H1 (cell line): ENCODE results near the gene TAF3. TPM values are rescaled to one million over a fixed set of nuclear protein-coding genes. Genes with fewer than 3 reads are reported as not detected.

Experiments
- CTCF ChIA-PET: fragments of 300-600 bp; sonication (Branson Sonifier 250); formaldehyde crosslinking; loops from one replicate; lab custom pipeline; 2021; ENCODE audit not compliant: partially characterized antibody; lab: Charles Lee
- POLR2A ChIA-PET: fragments of 300-600 bp; sonication (Branson Sonifier 250); formaldehyde crosslinking; loops from one replicate; lab custom pipeline; 2021; ENCODE audit warnings: inconsistent platforms; ENCODE audit not compliant: partially characterized antibody; lab: Charles Lee
- DNase-seq, 2 experiments: peaks; one replicate each; pipeline versions ENCODE4 v3.0.0 to v3.0.0-alpha.2; 2010 to 2022; ENCODE audit warnings: low spot score in 2 of 2, low read depth in 1 of 2, mixed read lengths in 1 of 2
- FAIRE-seq: peaks from 2 replicates; lab custom pipeline; 2011; peaks lifted over from hg19 to GRCh38; lab: Jason Lieb, UNC
- H2AFZ ChIP-seq: 2 replicates; pipeline ENCODE4 v1.8.1; 2012; ENCODE audit warnings: low read length, inconsistent platforms
- H2AK5ac ChIP-seq: 2 replicates; pipeline ENCODE4 v1.6.1; 2013; ENCODE audit warnings: low read depth, low read length
- H2BK120ac ChIP-seq: replicated peaks from 2 replicates; pipeline ENCODE3; 2013; ENCODE audit warnings: low read depth, low read length, inconsistent platforms
- H2BK12ac ChIP-seq: 2 replicates; pipeline ENCODE4 v1.6.1; 2013; ENCODE audit warnings: low read depth, low read length
- H2BK15ac ChIP-seq: 2 replicates; pipeline ENCODE4 v1.6.1; 2013; ENCODE audit warnings: low read length
- H2BK20ac ChIP-seq: 2 replicates; pipeline ENCODE4 v1.6.1; 2013; ENCODE audit warnings: low read length
- H2BK5ac ChIP-seq: 2 replicates; pipeline ENCODE4 v1.6.1; 2013; ENCODE audit warnings: low read depth, low read length
- H3K14ac ChIP-seq: 2 replicates; pipeline ENCODE4 v1.6.1; 2013; ENCODE audit warnings: inconsistent platforms; ENCODE audit not compliant: insufficient read length
- H3K18ac ChIP-seq: 2 replicates; pipeline ENCODE4 v1.6.1; 2013; ENCODE audit warnings: low read length; ENCODE audit errors: extremely low read depth
- H3K23ac ChIP-seq: 2 replicates; pipeline ENCODE4 v1.6.1; 2013; ENCODE audit warnings: inconsistent platforms; ENCODE audit not compliant: insufficient read length
- H3K23me2 ChIP-seq: 2 replicates; pipeline ENCODE4 v1.6.1; 2013; ENCODE audit warnings: low read depth, low read length
- H3K27ac ChIP-seq: 2 replicates; pipeline ENCODE4 v1.6.1; 2011; ENCODE audit warnings: low read depth, low read length, inconsistent platforms
- H3K27me3 ChIP-seq, 4 experiments: replicated peaks in 1 of 4; 1 replicate in 1 of 4; 2 replicates in 3 of 4; pipeline versions ENCODE4 v1.6.1 to v1.8.1; 2011 to 2013; ENCODE audit warnings: low read length in 3 of 4, mild to moderate bottlenecking in 3 of 4, inconsistent platforms in 2 of 4, mixed read lengths in 2 of 4, moderate library complexity in 1 of 4; ENCODE audit not compliant: control insufficient read depth in 3 of 4, insufficient read depth in 3 of 4; ENCODE audit errors: extremely low read depth in 1 of 4
- H3K36me3 ChIP-seq, 4 experiments: 2 replicates each; pipeline versions ENCODE4 v1.6.1 to v1.8.1; 2011 to 2013; ENCODE audit warnings: mild to moderate bottlenecking in 4 of 4, low read length in 3 of 4, moderate library complexity in 2 of 4, control low read depth in 1 of 4, inconsistent platforms in 1 of 4; ENCODE audit not compliant: insufficient read depth in 4 of 4, control insufficient read depth in 2 of 4
- H3K4ac ChIP-seq: replicated peaks from 2 replicates; pipeline ENCODE3; 2013; ENCODE audit warnings: low read length, low read depth, mixed read lengths, inconsistent platforms; ENCODE audit not compliant: insufficient read length
- H3K4me1 ChIP-seq, 4 experiments: replicated peaks in 1 of 4; 1 replicate in 1 of 4; 2 replicates in 3 of 4; pipeline versions ENCODE4 v1.6.1 to v1.8.1; 2011 to 2013; ENCODE audit warnings: low read length in 3 of 4, inconsistent platforms in 2 of 4, mixed read lengths in 1 of 4; ENCODE audit not compliant: insufficient read depth in 4 of 4, control insufficient read depth in 3 of 4
- H3K4me2 ChIP-seq, 2 experiments: 2 replicates each; pipeline versions ENCODE4 v1.6.1 to v1.8.1; 2011 to 2013; ENCODE audit warnings: low read depth in 2 of 2, low read length in 2 of 2, control low read depth in 1 of 2, inconsistent platforms in 1 of 2, mild to moderate bottlenecking in 1 of 2; ENCODE audit not compliant: insufficient read depth in 1 of 2
- H3K4me3 ChIP-seq, 4 experiments: fragments of 200-600, 300-600 bp in 1 of 4; sonication (generic), shearing (Covaris generic), sonication (Bioruptor Twin) in 1 of 4; 2 replicates each; pipeline versions ENCODE4 v1.5.1 to v1.8.1; 2011 to 2016; ENCODE audit warnings: low read length in 4 of 4, low read depth in 3 of 4, control low read depth in 2 of 4, inconsistent platforms in 2 of 4, mild to moderate bottlenecking in 2 of 4, mixed read lengths in 1 of 4, moderate library complexity in 1 of 4; ENCODE audit not compliant: insufficient read depth in 2 of 4; ENCODE audit errors: extremely low read depth in 1 of 4
- H3K56ac ChIP-seq: replicated peaks from 2 replicates; pipeline ENCODE3; 2013; ENCODE audit warnings: low read depth, mild to moderate bottlenecking, mixed read lengths, low read length, inconsistent platforms; ENCODE audit not compliant: insufficient read length
- H3K79me1 ChIP-seq: 2 replicates; pipeline ENCODE4 v1.6.1; 2013; ENCODE audit warnings: low read depth, low read length, control low read depth
- H3K79me2 ChIP-seq, 2 experiments: 2 replicates each; pipeline versions ENCODE4 v1.6.1 to v1.8.1; 2012 to 2013; ENCODE audit warnings: low read length in 2 of 2, mild to moderate bottlenecking in 2 of 2, inconsistent platforms in 1 of 2; ENCODE audit not compliant: insufficient read depth in 2 of 2, control insufficient read depth in 1 of 2
- H3K9ac ChIP-seq, 4 experiments: replicated peaks in 1 of 4; 1 replicate in 1 of 4; 2 replicates in 3 of 4; pipeline versions ENCODE4 v1.6.1 to v1.8.1; 2011 to 2013; ENCODE audit warnings: low read depth in 3 of 4, low read length in 3 of 4, control low read depth in 2 of 4, mild to moderate bottlenecking in 2 of 4, moderate library complexity in 2 of 4, inconsistent platforms in 1 of 4; ENCODE audit errors: extremely low read depth in 1 of 4
- H3K9me3 ChIP-seq, 2 experiments: 2 replicates each; pipeline versions ENCODE4 v1.6.1 to v1.8.1; 2012 to 2013; ENCODE audit warnings: mild to moderate bottlenecking in 2 of 2, moderate library complexity in 2 of 2, control low read depth in 1 of 2, inconsistent platforms in 1 of 2, low read depth in 1 of 2, low read length in 1 of 2, mixed read lengths in 1 of 2; ENCODE audit not compliant: insufficient read depth in 2 of 2
- H4K20me1 ChIP-seq, 2 experiments: replicated peaks in 1 of 2; 2 replicates each; pipeline versions ENCODE3 to v1.8.1; 2011 to 2013; ENCODE audit warnings: inconsistent platforms in 2 of 2, low read length in 2 of 2, mild to moderate bottlenecking in 1 of 2; ENCODE audit not compliant: insufficient read depth in 2 of 2, control insufficient read depth in 1 of 2
- H4K5ac ChIP-seq: 2 replicates; pipeline ENCODE4 v1.6.1; 2013; ENCODE audit warnings: low read length, low read depth, mixed read lengths, inconsistent platforms; ENCODE audit not compliant: insufficient read length
- H4K8ac ChIP-seq: 2 replicates; pipeline ENCODE4 v1.8.0; 2013; ENCODE audit warnings: mild to moderate bottlenecking, moderate library complexity, low read length, inconsistent platforms; ENCODE audit not compliant: insufficient read depth; ENCODE audit errors: extremely low read depth
- H4K91ac ChIP-seq: replicated peaks from 2 replicates; pipeline ENCODE3; 2013; ENCODE audit warnings: low read length, mixed read lengths, inconsistent platforms; ENCODE audit not compliant: insufficient read length
- BRCA1 ChIP-seq: IDR thresholded peaks from 2 replicates; pipeline ENCODE4 v1.6.1; 2012; ENCODE audit warnings: low read depth, low read length, improper control_type of control experiment
- TEAD4 ChIP-seq: IDR thresholded peaks from 2 replicates; pipeline ENCODE4 v1.6.1; 2012; ENCODE audit warnings: low read depth, low read length, inconsistent platforms, mixed read lengths
- WGBS, 2 experiments: shearing (Covaris generic) in 1 of 2; methylation state at CpG; one replicate each; pipeline versions ENCODE4 v1.1.6 to v1.1.7; 2013 to 2015; ENCODE audit warnings: low lambda C conversion rate in 2 of 2, mixed read lengths in 2 of 2, inconsistent platforms in 1 of 2, low coverage in 1 of 2, missing lambda C conversion rate in 1 of 2; ENCODE audit not compliant: insufficient replicate concordance in 2 of 2, insufficient coverage in 1 of 2, insufficient read length in 1 of 2; ENCODE audit errors: extremely low coverage in 1 of 2, missing lambda C conversion rate in 1 of 2; 5-methylcytosine and 5-hydroxymethylcytosine counted together
- polyA plus RNA-seq, 7 experiments: library from polyadenylated mRNA; depleted of rRNA in 3 of 7; stranded (reverse) in 5 of 7; unstranded in 2 of 7; fragments of >200 nt in 5 of 7; fragments of 200-250 nt in 2 of 7; gene quantifications; 1 replicate in 5 of 7; 2 replicates in 1 of 7; 4 replicates in 1 of 7; pipeline versions ENCODE4 v1.2.1 to v1.2.3, GENCODE V29; 2011 to 2013; ENCODE audit warnings: missing spikeins in 2 of 7, mixed read lengths in 2 of 7
- total RNA-seq: library from RNA; stranded (reverse); fragmentation: NEBNext Ultra II Directional; extraction: Animal tissue kit (Norgen Biotek cat#: 25700); gene quantifications from 2 replicates; pipeline ENCODE4 v1.2.1, GENCODE V29; 2021

TAF3 gene
- total and polyA plus RNA-seq, 2 of the 8 experiments (the other 6 are each of a cell fraction or from before 2014, with no cell fraction given): 1.5 to 11.2 TPM

- ChIA-PET CTCF (interaction anchor here (1.5 kb wide), 1 partner anchor 11 kb away, joined by 4 read pairs; no protein-coding TSS in a partner anchor), POLR2A (no interaction called here)
- H3K14ac ChIP-seq: no peak overlapping the region
- no peaks in the 10 kb centered on the region for H3K9me3 ChIP-seq
- DNase-seq (no peak), FAIRE-seq (no peak)
- H3K36me3 ChIP-seq: peaks cover 9 to 73% (median 53%) of the 10 kb centered on the region in 4 experiments
- no peak overlapping the region for H3K9ac ChIP-seq
- H3K4me1 ChIP-seq: no peaks in the 10 kb centered on the region
- no peaks in the 10 kb centered on the region for H3K79me2 ChIP-seq
- no peak overlapping the region for H3K4me3 ChIP-seq
- no peak overlapping the region for H3K18ac ChIP-seq
- H3K23me2 ChIP-seq: no peaks in the 10 kb centered on the region
- no peaks in the 10 kb centered on the region for H3K79me1 ChIP-seq
- peaks cover 0 to 3% of the 10 kb centered on the region in 2 experiments for H4K20me1 ChIP-seq
- H2AK5ac ChIP-seq: no peak overlapping the region
- H4K5ac ChIP-seq: no peak overlapping the region
- H3K4me2 ChIP-seq: no peak overlapping the region
- no peak overlapping the region for H2BK15ac ChIP-seq
- no peak overlapping the region for H3K4ac ChIP-seq
- no peak overlapping the region for H2BK120ac ChIP-seq
- H4K91ac ChIP-seq: no peak overlapping the region
- no peak overlapping the region for H2AFZ ChIP-seq
- H4K8ac ChIP-seq: no peak overlapping the region
- H2BK20ac ChIP-seq: no peak overlapping the region
- no peak overlapping the region for H2BK12ac ChIP-seq
- no peak overlapping the region for H2BK5ac ChIP-seq
- 51% methylated on average over 2 of the region's 2 CpGs; no CpG with 5 or more reads in 1 of the 2 experiments for WGBS, 2 experiments
- H3K56ac ChIP-seq: no peak overlapping the region
- peaks cover 0 to 1% (median 0%) of the 10 kb centered on the region in 4 experiments; a peak in 1 of 7 replicates for H3K27me3 ChIP-seq
- H3K23ac ChIP-seq: no peak overlapping the region
- H3K27ac ChIP-seq: no peak overlapping the region
- no peak for TF ChIP-seq TEAD4
- TF ChIP-seq BRCA1: no peak
Observed at GRCh38 chr10:7804741-7805140, 13.6 kb upstream of the TAF3 start.
